ENCODE data around the gene PUS10.

The PUS10 gene

DNA sequence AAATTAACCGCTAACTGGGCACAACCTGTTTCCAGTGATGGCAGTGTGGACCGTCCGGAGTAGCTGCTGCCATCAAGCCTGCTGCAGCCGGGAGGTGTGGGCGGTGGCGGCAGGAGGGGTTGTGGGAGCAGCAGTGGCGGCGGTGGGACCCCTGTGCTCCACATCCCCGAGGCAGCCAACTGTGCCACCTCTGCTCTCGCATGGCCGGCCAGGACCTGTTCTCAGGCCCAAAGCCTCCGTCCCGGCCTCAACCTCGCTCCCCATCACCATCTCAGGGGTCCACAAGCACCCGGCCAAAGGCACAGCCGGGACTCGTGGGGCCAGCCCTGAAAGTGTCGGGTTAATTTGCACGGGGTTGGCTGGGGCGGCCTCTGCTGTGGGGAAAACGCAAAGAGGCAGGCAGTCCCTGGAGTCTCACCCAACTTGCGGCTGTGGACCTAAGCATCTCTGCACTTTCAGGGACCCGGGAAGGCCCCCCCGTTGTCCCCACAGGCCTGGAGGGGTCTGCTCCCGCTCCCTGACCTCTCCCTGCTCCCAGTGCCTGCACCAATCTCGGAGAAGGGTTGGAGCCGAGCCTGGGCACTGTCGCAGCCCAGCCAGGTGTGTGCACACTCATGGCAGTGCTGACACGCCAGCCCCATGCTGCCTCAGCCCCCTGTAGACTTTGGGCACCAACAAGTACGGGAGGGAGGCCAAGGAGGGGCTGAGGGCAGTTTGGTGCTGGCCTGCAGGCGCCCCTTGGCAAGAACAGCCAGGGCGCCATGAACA lies 45.0 kb downstream of the PUS10 start:
- DNase-seq (ENCODE audit: low read depth in 3 of 3): no peak

DNA sequence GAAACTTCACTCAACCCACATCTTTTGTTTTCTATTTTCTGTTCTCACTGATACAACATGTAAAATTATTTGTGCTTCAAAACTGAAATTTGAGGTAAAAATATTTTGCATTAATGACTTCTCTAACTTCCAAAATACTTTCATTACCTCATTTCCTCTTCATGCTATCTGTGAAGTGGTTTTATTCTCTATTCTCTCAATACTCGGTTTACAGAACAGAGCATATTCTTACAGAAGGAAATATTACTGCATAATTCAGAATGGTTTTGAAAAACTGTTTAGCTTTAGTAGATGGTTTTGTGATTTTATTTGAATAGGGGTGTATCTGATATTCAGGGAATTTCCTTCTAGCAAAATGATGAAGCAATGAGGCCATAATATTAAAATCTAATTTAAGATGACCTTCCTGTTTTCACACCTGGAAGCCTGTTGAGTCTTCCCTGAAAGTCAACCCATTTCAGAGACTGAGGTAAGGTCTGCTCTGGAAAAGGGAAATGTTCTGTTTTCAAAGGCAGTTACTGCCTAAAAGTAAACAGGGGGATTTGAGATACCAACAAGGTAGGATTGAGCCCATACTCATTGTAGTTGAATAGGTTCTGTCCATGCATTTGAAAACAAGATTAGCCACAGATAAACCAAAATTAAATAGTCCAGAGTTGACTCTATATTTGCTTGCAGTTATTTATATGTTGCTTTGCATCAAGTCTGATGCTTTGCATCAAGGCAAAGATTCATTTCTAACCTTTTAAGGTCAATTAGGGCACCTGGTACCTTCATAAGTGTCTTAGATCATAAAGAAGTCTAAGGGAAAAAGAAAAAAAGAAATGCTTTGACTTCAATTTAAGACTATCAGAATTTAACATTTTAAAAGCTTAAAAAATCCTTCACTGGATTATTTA lies 51.3 kb downstream of the PUS10 start:
- no peak for DNase-seq (ENCODE audit: low read depth in 3 of 3)

DNA sequence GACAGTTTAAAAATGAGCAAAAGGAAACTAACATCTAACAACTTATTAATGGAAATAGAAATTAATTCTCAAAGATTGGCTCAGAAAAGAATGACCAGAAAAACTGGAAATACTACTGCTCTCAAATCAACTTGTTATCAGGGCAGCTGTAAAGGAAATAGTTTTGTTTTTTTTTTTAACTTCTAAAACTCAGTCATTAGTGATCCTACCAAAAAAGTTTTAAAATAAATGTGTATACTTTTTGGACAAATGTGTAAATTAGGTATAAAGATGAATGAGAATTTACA lies 52.6 kb downstream of the PUS10 start:
- DNase-seq (ENCODE audit: low read depth in 3 of 3): no peak

- no peak for DNase-seq (ENCODE audit: low read depth in 3 of 3)
These were observed 53.2 kb downstream of the PUS10 start for GRCh38 chr2:60964651-60965498.

DNA sequence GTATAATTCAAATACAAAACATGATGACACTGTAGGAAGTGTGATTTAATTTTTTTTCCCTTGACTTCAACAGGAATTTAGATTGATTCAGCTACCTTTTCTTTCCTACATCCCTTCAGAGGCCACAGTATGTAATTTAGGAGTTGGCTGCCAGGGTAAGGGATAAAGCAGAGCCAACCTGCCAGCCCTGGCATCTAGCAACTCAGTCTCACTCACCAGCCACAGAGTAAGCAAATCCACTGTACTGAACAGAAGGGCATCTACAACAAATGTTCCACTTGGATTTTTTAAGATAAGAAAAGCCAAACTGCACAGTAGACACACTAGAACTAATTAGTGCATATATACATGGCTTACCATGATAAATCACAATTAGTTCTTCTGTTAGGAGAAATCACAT lies 54.9 kb downstream of the PUS10 start:
- no peak for DNase-seq (ENCODE audit: low read depth in 3 of 3)

DNA sequence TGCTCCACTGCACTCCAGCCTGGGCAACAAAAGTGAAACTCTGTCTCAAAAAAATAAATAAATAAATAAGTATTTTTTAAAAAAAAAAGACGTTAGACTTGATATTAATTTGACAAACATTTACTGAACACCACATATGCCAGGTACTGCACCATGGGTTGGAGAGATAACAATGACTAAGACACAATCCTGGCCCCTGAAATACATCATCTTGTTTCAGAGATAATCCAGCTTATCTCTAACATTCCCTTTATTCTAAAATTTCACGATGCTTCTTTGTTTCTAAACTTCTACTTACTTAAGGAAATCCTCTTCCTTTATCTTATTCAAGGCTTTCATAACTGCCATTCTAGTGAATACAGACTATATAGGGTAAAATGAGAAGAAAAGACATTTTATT lies 55.5 kb downstream of the PUS10 start:
- no peak for DNase-seq (ENCODE audit: low read depth in 3 of 3)

DNA sequence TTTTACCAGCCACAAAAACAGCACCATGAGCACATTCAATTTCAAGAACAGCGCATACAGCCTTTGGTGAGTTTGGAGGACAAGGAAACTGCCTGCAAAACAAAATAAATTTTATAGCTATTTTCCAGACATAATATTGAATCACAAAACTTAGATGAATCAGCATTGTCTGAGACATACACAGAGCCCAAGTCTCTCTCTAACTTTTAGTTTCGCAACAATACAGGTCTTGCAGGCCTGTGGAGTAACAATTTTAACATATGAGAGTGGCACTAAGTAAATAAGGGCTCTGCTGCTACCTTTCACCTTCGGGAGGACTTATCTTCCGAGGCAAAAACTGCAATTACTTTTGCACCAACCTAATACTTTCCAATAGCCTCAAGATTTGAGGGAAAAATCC lies 56.6 kb downstream of the PUS10 start:
- DNase-seq (ENCODE audit: low read depth in 3 of 3): no peak

DNA sequence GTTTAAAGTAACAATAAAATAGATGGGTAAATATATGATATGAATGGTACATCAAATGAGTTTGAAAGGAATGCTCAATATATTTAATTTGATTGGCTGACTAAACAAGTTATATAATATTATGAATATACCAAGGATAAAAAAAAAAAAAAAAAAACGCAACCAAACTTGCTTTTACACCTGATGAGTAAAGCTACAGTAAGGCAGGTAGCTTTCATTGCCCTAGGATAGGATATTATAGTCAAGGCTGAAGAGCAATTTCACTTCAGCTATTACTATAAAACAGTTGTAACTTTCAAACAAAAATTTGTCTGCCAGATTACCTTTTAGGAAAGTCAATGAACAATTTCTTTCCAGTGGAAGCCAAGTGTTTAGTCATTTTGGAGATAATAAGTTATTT lies 57.3 kb downstream of the PUS10 start:
- DNase-seq (ENCODE audit: low read depth in 3 of 3): no peak

GRCh38 chr2:60959501-60959900 lies 58.6 kb downstream of the PUS10 start:
- no peak for DNase-seq (ENCODE audit: low read depth in 3 of 3)

- no peak for DNase-seq (ENCODE audit: low read depth in 3 of 3)
These were observed 59.3 kb downstream of the PUS10 start for GRCh38 chr2:60958800-60959199.

DNA sequence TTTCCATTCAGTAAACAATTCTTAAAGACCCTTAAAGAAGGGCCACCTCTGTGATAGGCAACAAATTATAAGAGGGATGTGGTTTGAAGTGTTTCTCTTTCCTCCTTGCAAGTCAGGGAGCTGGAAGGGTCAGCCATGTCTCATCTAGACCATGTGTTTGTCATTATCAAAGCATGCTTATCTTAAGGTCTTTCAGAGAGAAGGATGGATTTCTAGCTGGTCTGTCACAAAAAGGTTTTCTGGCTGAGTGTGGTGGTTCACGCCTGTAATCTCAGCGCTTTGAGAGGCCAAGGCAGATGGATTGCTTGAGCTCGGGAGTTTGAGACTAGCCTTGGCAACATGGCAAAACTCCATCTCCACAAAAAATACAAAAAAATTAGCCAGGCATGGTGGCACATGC lies 59.7 kb downstream of the PUS10 start:
- DNase-seq (ENCODE audit: low read depth in 3 of 3): no peak

GRCh38 chr2:60957643-60958042 lies 60.4 kb downstream of the PUS10 start:
- no peak for DNase-seq (ENCODE audit: low read depth in 3 of 3)

DNA sequence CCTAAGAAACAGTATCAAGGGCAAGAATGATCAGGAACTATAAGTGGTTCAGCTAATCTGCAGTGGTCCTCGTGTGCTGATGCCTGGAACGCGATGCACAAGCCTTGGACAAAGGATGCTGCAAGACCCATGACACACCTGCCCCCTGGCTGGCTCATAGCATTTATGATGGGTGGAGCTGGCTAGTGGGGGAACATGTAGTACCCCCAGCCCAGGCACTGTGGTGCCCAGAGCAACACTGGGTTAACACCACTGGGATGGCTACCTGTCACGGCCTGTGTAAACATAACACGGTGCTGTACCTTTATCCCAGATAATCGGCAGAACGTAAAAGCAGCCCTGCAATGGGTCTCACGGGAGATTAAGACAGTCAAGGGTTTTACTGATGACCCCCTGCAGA lies 60.8 kb downstream of the PUS10 start:
- DNase-seq (ENCODE audit: low read depth in 3 of 3): no peak

DNA sequence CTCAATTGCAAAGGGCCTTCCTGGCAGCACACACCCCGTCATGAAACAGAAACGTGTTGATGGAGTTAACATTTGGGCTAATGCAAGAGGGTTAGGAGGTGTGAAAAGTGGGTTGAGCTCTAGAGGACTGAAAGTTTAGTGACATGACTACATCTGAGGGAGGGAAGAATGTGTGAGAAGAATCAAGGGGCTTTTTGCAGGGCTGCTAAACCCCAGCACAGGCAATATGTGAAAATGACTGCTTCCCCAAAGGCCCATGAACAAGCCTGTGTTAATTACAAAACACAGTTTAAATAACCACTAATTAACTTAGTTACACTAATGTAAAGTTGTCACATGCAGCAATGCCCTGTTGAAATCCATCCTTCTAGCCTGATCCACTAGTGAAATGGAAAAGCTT lies 63.9 kb downstream of the PUS10 start:
- no peak for DNase-seq (ENCODE audit: low read depth in 3 of 3)

DNA sequence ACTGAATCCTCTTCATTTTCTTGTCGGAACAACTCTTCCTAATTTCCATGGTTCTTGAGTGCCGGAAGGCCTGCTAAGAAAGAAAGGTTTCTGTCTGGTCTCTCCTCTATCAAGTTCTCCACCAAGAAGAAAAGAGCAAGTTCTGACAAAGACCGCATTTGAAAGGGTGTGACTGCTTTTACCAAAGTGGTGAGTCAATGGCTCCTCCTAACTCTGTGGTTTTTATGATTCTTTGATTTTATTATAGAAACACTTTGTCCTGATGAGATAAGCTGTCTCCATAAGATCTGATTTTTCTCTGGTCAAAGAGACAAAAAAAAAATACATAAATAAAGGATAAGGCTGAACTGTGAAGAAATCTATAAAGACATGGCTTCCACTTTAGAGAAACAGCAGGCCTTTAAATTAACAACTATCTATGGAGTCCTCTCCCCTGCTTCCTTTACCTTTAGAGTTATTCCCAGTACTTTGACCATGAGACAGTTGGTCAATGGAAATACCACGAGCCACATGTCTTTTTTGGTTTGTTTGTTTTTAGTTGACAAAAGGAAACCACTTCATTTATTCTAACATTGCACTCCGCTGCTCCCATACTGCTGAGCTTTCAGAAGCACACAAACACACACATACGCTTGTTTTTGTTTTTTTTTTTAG lies 69.0 kb downstream of the PUS10 start:
- no peak for DNase-seq (ENCODE audit: low read depth in 3 of 3)

DNA sequence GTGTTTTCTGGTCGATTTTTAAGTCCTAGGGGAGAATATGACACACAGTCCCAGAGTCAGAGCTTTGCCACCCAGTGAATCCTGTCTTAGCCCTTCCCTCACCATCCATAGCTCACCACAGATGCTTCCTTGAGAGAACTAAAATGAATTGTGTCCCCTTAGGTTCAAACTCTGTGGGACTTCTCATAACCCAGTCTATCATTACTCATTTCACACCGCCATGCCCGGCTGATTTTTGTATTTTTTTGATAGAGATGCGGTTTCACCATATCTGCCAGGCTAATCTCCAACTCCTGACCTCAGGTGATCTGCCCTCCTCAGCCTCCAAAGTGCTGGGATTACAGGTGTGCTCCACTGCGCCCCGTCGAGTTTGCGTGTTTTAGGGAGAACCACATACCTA lies 69.9 kb downstream of the PUS10 start:
- DNase-seq (ENCODE audit: low read depth in 3 of 3): no peak

GRCh38 chr2:60947056-60947455 lies 71.0 kb downstream of the PUS10 start:
- no peak for DNase-seq (ENCODE audit: low read depth in 3 of 3)

GRCh38 chr2:60945341-60945740 lies 72.7 kb downstream of the PUS10 start:
- no peak for DNase-seq (ENCODE audit: low read depth in 3 of 3)

- DNase-seq (ENCODE audit: low read depth in 3 of 3): no peak
These were observed 78.4 kb downstream of the PUS10 start for GRCh38 chr2:60939622-60940021.

GRCh38 chr2:60938301-60938700 lies 79.8 kb downstream of the PUS10 start:
- DNase-seq (ENCODE audit: low read depth in 3 of 3): no peak

DNA sequence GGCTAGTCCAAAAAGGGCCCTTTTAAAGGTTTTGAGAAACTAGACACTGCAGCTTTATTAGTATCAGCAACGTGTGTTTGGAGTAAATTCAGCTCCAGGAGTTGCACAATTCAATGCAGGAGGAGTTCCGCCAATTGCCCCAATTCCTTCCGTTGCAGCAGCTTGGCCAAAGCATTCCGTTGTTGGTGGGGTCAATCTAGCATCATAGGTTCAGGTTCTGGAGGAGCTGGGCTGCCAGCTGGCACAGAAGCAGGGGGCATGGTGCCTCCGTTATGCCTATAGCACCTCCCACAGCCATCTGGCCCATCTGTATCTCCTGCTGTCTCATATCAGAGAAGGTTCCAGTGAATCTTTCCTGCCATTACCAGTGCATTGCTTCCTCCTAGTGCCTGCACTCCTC lies 81.3 kb downstream of the PUS10 start:
- DNase-seq (ENCODE audit: low read depth in 3 of 3): no peak

GRCh38 chr2:60934165-60934722 lies 83.8 kb downstream of the PUS10 start:
- DNase-seq (ENCODE audit: low read depth in 3 of 3): no peak
